ENCODE data around the gene MLLT3.

Gene MLLT3

DNA sequence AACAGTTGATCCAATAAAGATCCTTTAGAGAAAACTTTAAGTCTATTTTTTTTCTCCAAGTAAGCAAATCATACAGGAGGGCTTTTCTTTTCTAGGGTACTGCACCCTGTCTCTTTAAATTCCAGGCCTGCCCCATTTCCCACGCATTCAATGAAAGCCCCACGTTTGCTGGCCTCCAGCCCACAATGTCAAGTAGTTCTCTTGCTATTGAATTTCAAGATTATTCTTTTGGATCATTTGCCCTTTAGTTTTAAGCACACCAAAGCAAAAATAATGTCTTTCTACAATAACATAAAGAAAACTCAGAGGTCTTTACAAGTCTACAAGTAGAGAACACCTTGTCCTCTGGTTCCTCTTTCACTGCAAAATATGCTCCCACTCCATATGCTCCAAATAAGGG, 15.6 kb downstream of the MLLT3 start:
- no peaks in the 10 kb centered on the region for H3K36me3 ChIP-seq (ENCODE audit: insufficient read depth, low read length)
- no peaks in the 10 kb centered on the region for H3K9me3 ChIP-seq (ENCODE audit: insufficient read depth, low read depth, low read length)
- H3K9me2 ChIP-seq (replicated peaks; ENCODE audit: low read depth, low read length) = no peaks in the 10 kb centered on the region
- H3K27me3 ChIP-seq (ENCODE audit: insufficient read depth, low read length, poor library complexity, severe bottlenecking) = no peaks in the 10 kb centered on the region
- H3F3A ChIP-seq (ENCODE audit: low read depth) = no peaks in the 10 kb centered on the region
- TF ChIP-seq, protein P1, sequence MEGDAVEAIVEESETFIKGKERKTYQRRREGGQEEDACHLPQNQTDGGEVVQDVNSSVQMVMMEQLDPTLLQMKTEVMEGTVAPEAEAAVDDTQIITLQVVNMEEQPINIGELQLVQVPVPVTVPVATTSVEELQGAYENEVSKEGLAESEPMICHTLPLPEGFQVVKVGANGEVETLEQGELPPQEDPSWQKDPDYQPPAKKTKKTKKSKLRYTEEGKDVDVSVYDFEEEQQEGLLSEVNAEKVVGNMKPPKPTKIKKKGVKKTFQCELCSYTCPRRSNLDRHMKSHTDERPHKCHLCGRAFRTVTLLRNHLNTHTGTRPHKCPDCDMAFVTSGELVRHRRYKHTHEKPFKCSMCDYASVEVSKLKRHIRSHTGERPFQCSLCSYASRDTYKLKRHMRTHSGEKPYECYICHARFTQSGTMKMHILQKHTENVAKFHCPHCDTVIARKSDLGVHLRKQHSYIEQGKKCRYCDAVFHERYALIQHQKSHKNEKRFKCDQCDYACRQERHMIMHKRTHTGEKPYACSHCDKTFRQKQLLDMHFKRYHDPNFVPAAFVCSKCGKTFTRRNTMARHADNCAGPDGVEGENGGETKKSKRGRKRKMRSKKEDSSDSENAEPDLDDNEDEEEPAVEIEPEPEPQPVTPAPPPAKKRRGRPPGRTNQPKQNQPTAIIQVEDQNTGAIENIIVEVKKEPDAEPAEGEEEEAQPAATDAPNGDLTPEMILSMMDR (conservative IDR thresholded peaks at IDR 0.05; ENCODE audit: low read length) = no peak
- TF ChIP-seq EZH2phosphoT487 (IDR thresholded peaks at IDR 0.05; ENCODE audit: borderline replicate concordance) = no peak
- peak overlapping the region; percentile 76 for H3K4me2 ChIP-seq (ENCODE audit: low read depth, low read length, poor library complexity, severe bottlenecking)
- peaks cover 74% of the 10 kb centered on the region for H4K20me1 ChIP-seq (ENCODE audit: insufficient read depth, low read length, poor library complexity, severe bottlenecking)
- peaks cover 93% of the 10 kb centered on the region for H3K4me1 ChIP-seq (ENCODE audit: insufficient read depth, low read length, poor library complexity, severe bottlenecking)
- peak overlapping the region; percentile 26 for H3K4me3 ChIP-seq (ENCODE audit: low read length, poor library complexity, severe bottlenecking)
- no peak overlapping the region for H2AFZ ChIP-seq (ENCODE audit: low read length)
- H3K79me2 ChIP-seq (ENCODE audit: insufficient read depth, low read length) = peaks cover 98% of the 10 kb centered on the region
- no peak overlapping the region for H3K9ac ChIP-seq (ENCODE audit: low read depth, low read length, poor library complexity, severe bottlenecking)

DNA sequence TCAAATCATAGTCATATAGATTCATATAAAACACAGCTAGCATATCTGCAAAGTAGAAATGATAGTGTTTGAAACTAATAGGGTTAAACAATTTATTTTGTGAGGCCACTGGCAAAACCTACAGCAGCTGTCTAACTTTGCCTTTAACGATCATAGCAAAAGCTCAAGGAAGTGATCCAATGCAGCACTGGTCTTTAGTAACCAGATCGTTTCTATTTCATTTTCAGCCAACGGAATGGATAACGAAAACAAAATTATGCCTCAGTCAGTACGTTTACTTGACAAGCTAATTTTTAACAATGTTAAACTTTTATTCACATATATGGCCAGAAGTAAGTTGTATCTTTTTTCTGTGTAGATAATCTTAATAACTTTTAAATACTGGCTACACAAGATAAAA, 17.7 kb downstream of the MLLT3 start:
- Histone ChIP-seq H3K9ac (ENCODE audit: low read depth, low read length, poor library complexity, severe bottlenecking) (peak overlapping the region; percentile 46), H3K4me3 (ENCODE audit: low read length, poor library complexity, severe bottlenecking) (peak overlapping the region; percentile 68), H3K4me2 (ENCODE audit: low read depth, low read length, poor library complexity, severe bottlenecking) (peak overlapping the region; percentile 76), H3K9me2 (replicated peaks; ENCODE audit: low read depth, low read length) (no peaks in the 10 kb centered on the region), H3K79me2 (ENCODE audit: insufficient read depth, low read length) (peaks cover 98% of the 10 kb centered on the region), H3F3A (ENCODE audit: low read depth) (no peaks in the 10 kb centered on the region), H3K9me3 (ENCODE audit: insufficient read depth, low read depth, low read length) (no peaks in the 10 kb centered on the region), H3K4me1 (ENCODE audit: insufficient read depth, low read length, poor library complexity, severe bottlenecking) (peaks cover 77% of the 10 kb centered on the region), H2AFZ (ENCODE audit: low read length) (no peak overlapping the region), H4K20me1 (ENCODE audit: insufficient read depth, low read length, poor library complexity, severe bottlenecking) (peaks cover 60% of the 10 kb centered on the region), H3K36me3 (ENCODE audit: insufficient read depth, low read length) (no peaks in the 10 kb centered on the region), H3K27me3 (ENCODE audit: insufficient read depth, low read length, poor library complexity, severe bottlenecking) (no peaks in the 10 kb centered on the region)
- TF ChIP-seq, protein P1 (conservative IDR thresholded peaks at IDR 0.05; ENCODE audit: low read length) = no peak
- no peak for TF ChIP-seq EZH2phosphoT487 (IDR thresholded peaks at IDR 0.05; ENCODE audit: borderline replicate concordance)

DNA sequence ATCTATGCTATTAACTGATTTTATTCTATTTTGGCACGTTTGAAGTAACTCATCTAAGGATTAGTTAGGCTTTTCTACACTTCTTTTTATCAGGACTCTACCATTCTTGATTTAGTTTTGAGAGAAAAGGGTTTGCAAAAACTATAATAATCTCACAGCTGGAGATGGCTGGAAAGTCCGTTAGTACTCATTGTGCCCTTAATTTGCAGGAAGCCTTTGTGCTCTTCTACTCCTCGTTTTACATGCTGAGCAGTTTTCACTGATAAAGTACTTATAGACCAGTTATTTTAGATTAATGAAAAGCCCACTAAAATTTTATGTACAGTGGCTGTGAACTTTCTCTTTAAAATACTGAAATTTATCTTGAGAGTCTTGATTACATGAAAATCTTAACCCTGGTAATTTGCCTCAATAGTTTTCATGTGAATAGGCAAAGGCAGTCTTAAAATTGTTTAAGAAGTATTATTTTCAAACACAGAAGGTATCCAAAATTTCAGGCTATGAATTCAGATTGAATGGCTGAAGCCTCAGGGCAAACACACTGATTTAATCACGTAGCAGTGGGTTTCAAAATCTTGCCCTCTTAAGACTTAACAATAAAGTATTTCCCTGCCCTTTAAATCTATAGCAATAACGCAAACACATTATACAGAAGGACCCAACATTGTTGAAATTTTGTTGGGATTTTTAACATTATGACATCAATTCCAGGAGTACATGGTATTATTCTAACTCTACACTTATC, 18.6 kb downstream of the MLLT3 start:
- peak overlapping the region; percentile 46 for H3K9ac ChIP-seq (ENCODE audit: low read depth, low read length, poor library complexity, severe bottlenecking)
- H3K79me2 ChIP-seq (ENCODE audit: insufficient read depth, low read length) = peaks cover 98% of the 10 kb centered on the region
- no peak overlapping the region for H2AFZ ChIP-seq (ENCODE audit: low read length)
- peak overlapping the region; percentile 68 for H3K4me3 ChIP-seq (ENCODE audit: low read length, poor library complexity, severe bottlenecking)
- TF ChIP-seq, protein P1 (conservative IDR thresholded peaks at IDR 0.05; ENCODE audit: low read length) = no peak
- TF ChIP-seq EZH2phosphoT487 (IDR thresholded peaks at IDR 0.05; ENCODE audit: borderline replicate concordance) = no peak
- H3K9me2 ChIP-seq (replicated peaks; ENCODE audit: low read depth, low read length) = no peaks in the 10 kb centered on the region
- no peaks in the 10 kb centered on the region for H3K9me3 ChIP-seq (ENCODE audit: insufficient read depth, low read depth, low read length)
- peak overlapping the region; percentile 76 for H3K4me2 ChIP-seq (ENCODE audit: low read depth, low read length, poor library complexity, severe bottlenecking)
- peaks cover 58% of the 10 kb centered on the region for H4K20me1 ChIP-seq (ENCODE audit: insufficient read depth, low read length, poor library complexity, severe bottlenecking)
- H3K4me1 ChIP-seq (ENCODE audit: insufficient read depth, low read length, poor library complexity, severe bottlenecking) = peaks cover 70% of the 10 kb centered on the region
- H3F3A ChIP-seq (ENCODE audit: low read depth) = no peaks in the 10 kb centered on the region
- no peaks in the 10 kb centered on the region for H3K27me3 ChIP-seq (ENCODE audit: insufficient read depth, low read length, poor library complexity, severe bottlenecking)
- H3K36me3 ChIP-seq (ENCODE audit: insufficient read depth, low read length) = no peaks in the 10 kb centered on the region

All from Loucy (cell line).